Measurements from ENCODE around the gene TTC7B.
"Not testable (repeated sequence)": the region's sequence is repeated elsewhere in the genome, so short reads cannot be mapped to it uniquely, and the experiment has no call there.

The TTC7B gene

DNA sequence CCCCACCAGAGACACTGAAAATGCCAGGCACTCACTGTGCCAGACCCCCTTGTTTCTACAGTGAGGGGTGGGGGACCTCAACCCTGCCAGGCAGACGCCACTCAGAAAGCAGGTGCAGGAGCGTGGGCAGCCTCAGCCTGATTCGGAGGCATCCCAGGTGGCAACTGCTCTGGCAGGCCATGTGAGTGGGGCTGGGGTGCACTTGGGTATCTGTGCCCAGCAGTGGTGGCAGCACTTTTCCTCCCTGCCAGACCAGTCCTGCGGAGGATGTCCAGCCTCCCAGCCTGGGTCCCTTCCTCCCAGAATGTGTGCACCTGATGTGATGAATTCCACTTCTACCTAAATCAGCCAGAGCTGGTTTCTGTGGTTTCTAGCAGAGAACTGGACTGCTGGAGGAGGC, 13.4 kb upstream of the TTC7B start:
- DNase-seq = no peak

DNA sequence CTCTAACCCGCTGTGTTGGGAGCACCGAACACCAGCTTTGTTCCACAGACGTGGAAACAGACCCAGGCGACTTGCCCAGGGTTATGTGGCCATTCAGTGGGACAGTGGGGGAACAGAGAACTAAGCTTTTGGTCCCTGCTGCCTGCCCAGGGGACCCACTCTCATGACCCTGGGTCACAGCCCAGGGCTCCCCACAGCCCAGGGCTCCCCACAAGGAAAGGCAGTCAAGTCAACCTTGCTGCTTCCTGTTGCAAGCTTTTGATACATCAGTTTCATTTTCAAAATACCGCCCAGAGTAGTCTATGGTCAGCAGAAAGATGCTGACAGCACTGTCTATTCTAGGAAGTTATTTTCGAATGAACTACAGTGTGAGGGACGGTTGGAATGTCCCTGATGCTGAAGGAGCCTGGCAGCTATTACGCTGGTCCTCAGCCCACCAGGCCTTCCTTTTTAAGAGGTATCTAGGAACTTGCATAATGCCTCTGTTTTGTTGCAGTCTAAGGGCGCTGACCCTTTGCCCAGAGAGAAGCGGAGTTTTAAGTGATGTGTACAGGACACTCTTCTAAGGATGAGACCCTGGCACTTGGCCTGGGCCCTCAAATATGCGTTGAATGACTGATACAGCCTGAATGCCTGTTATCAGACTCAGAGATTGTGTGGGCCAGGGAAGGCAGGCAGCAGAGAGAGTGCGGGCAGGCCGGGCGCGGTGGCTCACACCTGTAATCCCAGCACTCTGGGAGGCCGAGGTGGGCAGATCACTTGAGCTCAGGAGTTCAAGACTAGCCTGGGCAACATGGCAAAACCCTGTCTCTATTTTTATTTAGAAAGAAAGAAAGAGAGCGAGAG, 12.6 kb upstream of the TTC7B start:
- DNase-seq = no peak

DNA sequence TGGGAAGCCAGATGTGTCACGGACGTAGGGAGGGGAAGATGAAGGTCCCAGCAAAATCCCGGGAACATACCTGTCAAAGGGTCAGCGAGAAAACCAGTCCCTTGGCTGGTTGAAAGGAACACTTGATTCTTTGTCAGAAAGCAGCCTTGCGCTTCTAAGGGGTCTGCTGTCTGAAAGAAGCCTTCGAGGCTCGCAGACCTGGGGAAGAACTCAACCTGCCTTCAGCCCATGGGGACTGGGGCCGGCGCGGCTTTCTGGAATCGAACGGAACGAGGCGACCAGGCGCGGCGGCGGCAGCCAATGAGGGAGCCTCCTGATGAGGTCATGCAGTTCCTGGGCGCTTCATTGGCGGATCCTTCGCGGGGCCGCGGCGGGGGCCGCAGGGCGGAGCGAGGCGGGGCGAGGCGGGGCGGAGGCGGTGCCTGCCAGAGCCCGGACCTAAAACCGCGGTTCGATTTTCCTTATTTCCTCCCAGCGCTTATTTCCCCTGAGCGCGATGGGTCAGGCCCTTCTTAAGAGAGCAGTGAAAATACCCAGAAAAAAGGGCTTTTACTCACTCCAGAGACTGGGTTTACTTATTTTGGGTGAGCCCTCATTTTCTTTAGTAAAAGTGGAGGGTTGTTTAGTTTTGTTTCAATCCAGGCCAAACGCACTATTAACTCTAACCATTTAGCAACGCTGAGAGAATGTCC, 11.8 kb upstream of the TTC7B start:
- DNase-seq = peak; percentile 46

DNA sequence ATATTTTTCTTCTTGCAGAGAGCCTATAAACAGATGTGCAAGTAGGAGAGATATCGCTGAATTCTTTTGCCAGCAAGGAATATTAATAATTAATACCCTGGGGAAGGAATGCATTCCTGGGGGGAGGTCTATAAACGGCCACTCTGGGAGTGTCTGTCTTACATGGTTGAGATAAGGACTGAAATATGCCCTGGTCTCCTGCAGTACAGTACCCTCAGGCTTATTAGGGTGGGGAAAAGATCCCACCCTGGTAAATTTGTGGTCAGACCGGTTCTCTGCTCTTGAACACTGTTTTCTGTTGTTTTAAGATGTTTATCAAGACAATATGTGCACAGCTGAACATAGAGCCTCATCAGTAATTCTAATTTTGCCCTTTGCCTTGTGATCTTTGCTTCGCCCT, 7.3 kb upstream of the TTC7B start:
- DNase-seq = not testable (repeated sequence)

DNA sequence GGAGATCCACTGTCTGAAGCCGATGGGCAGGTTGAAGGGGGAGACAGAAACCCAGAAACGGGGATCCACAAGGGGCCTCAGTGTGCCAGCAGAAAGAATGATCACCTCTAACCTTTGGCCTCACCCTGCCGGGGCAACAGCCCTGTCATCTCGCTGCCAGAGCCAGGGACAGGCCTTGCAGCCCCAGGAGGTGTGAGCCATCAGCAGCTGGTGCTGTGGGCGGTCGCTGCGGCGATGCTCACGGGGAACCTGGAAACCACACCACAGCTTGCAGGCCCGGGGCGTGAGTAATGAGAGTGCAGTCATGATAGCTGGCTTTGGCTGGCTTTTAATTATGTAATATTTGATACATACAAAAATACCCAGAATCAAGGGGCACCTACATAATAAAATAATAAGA, 4.7 kb upstream of the TTC7B start:
- DNase-seq = no peak

DNA sequence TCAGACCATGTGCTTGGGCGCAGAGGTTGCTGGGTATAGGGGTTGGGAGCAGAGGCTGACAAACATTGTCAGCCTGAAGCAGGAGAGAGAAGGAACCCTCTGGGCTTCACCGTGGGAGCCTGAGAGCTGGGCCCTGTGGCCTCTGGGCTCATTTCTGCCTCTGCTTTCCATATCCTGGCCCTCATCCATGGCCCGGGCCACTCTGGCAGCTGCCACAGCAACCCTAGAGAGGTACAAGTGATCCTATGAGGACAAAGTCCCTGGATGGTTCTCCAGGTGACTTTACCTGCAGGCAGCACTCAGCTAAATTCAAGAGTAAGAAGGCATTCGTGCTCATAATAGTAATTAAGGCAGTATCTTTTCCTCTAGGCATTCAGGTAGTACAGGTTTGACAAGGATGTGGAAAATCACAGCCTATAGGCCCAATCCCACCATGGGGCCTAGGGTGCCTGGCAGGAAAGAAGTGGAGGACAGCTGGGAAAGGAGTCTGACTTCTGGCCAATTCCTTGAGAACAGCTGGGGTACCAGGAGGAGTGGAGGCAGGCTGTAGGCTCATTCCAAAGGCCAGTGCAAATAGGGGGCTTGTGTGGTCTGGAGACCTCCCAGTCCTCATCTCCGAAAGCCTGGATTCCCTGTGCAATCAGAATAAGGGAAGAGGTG, 3.6 kb upstream of the TTC7B start:
- no peak for DNase-seq

DNA sequence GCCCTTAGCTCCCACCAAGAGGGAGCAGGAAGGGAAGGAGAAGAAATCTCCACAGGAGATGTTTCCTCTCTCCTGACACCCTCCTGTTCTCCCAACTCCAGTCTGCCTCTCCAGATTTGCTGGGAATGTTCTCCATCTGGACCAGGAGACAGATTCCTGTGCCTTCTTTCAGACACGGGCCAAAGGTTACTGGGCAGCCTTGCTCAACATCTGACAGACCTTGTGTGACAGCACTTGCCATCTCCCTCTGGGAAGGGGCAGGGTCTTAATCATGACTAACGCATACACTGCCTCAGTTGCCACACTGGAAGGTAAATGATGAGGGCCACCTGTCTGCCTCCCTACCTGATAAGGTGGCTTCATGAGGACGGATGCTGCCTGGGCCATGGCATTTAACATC, 2.5 kb upstream of the TTC7B start:
- DNase-seq = no peak

DNA sequence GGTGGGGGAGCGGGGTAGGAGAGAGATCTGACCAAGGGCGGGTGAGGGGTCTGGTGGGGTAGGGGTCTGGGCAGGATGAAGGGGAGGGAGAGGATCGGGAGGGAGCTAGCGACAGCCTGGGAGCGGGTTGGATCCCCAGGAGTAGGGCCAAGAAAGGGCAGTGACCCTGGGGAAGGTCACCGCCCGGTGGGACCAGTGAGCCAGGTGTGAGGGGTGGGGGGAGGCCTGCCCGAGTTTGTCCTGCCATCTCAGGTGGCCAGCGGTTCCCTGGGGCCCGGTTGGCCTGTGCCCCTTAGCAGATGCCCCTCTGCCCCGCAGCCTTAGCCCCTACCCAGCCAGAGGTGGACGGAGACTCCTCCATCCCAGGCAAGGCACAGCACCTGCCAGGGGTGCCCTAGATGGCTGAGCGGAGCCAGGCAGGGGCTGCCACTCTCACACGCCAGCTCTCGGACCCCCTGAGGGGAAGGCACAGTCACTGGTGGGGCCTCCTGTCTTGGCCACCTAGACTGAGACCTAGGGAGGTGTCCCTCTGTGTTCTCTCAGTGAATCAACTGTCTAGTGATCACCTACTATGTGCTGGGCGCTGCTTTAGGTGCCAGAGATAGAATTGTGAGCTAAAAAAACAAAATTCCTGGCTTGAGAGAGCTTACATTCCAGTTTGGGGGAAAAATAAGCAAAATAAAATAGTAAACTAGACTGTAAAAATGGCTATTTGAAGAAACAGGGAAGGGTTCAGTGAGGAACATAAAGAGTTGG, 629 bp upstream of the TTC7B start:
- no peak for DNase-seq

DNA sequence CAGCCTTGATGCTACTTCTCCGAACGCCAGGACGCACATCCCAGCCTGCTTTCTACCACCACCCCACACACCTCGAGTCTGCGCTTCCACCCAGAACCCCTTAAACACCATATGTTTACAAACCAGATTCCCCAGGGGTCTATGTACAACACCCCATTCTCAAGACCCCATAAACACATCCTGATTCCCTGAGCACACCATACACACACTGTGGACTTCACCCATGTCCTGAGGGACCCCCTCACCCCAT, 733 bp downstream of the TTC7B start:
- DNase-seq = no peak

DNA sequence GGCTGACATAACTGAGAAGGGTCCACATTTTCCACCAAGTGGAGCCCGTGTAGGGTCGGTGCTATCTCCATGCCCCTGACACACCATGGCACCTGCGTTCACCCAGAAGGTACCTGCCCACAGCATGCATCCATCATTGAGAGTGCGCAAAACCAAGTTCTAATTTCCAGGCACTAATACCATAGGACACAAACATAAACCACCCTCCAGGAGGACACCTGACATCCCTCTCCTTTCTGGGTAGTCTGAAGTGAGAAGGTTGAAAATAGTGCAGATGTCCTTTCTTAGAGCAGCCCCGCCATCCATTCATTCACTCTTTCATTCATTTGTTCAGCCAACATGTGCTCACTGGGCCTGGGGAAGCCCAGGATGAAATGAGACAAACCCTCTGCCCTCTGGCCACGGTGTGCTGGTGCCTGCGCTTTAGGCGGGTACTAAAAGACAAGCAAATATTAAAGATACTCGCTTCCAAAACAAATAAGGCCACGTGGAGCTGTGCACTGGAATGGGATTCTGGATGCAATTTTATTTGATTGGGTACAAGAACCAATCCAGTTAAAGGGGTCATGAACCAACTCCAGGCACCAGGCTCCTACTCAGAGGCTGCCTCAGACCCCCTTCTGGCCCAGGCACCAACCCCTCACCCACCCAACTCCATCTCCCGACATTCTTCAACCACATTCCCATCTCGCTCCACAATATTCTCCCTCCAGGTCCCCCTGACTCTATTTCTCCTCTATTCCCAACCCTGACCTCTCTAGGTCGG, 1.2 kb downstream of the TTC7B start:
- no peak for DNase-seq

DNA sequence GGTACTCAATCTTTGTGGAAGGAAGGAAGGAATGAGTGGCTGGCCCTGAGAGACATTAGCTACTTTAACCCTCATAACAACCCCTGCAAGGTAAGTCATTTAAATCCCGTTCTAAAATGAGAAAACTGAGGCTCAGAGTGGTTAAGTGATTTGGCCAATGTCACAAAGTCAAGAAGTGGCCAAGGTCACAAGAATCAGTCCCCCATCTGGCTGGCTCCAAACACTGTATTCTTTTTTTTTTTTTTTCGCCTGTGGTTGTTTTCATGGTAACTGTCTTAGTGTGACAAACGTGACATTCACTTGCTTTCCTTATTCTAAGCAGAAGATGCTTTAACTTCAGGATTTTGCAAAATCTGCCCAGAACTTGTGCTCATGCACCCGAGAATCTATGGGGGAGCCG, 2.8 kb downstream of the TTC7B start:
- no peak for DNase-seq

DNA sequence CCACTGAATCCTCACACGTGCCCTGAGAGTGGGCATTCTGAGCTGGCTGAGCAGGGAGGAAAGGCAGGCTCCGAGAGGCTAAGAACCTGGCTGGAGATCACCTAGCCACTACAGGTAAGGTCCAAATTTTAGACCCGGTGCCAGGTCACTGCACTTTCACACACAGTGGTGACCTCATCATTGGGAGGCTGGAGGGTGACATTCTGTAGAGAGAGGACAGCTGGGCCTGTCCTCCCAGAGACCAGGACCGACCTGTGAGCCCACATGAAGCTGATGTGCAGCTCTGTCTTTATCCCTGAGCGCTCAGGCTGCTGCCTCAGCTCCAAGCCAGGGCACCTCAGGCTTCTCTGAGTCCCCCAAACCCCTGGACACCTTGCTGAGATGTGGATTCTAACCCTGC, 4.1 kb downstream of the TTC7B start:
- DNase-seq = no peak

DNA sequence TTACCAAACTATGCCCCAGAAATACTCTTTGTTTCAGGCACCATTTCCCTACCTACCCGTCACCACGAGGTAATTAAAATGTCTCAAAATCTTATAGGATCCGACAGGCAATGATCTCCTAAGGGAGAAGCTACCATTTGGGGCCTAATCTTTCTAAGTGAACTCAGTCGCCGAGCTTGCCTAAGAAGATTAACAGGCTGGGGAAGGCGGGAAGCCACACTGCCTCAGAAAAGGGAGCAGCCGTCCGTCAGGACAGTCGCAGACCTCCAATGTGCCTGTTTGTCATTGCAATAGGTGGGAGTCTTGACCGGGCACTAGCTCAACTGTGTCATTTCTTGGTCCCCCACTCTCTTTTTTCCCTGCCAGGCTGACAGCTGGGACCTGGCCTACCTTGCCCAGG, 4.6 kb downstream of the TTC7B start:
- no peak for DNase-seq

DNA sequence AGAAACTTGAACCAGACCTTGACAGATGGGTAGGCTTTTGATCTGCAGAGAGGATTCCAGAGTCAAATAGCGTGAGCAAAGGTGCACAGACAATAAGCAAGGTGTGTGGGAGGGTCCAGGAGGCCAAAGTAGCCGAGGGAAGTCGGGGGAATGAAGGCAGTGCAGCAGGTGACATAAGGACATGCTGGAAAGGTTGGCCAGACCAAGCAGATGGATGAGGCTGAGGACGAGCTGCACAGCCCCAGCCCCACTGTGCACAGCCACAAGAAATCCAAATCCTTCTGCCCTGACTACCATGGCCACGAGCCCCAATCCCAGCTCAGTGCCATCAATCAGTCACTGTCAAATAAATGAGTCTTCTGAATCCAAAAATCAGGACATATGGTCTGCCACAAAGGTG, 5.4 kb downstream of the TTC7B start:
- no peak for DNase-seq

DNA sequence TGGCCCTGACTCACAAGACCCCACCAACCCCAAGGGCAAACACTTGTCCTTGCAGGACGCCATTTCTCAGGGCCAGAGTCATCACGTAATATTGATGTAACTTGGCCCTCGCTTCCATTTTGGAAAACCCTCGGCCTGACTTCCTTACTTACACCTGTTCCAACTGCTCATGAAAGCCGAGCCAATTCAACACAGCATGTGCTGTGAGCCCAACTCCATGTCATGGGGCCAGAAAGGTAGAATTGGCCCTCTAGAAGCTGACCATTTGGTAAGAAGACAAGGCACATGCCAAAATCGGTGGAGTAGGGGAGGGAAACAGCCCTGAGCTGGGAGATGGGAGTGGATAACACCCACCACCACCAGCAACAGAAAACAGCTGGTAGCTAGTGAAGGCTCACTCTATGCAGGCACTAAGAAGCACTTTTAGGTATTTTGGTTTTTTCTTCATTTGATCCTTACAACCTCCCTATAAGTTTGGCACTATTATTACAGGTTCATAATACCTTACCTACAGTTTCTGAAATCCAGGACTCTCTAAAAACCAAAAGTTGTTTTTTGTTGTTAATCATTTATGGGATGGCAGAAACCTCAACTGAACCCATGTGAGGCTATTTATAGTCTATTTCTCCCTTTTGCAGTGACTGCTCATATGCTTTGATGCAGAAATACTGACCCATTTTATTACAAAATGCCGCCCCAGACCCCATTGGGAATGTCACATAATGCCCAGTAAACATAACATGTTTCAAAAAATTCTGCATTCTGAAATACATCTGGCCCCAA, 6.5 kb downstream of the TTC7B start:
- no peak for DNase-seq

DNA sequence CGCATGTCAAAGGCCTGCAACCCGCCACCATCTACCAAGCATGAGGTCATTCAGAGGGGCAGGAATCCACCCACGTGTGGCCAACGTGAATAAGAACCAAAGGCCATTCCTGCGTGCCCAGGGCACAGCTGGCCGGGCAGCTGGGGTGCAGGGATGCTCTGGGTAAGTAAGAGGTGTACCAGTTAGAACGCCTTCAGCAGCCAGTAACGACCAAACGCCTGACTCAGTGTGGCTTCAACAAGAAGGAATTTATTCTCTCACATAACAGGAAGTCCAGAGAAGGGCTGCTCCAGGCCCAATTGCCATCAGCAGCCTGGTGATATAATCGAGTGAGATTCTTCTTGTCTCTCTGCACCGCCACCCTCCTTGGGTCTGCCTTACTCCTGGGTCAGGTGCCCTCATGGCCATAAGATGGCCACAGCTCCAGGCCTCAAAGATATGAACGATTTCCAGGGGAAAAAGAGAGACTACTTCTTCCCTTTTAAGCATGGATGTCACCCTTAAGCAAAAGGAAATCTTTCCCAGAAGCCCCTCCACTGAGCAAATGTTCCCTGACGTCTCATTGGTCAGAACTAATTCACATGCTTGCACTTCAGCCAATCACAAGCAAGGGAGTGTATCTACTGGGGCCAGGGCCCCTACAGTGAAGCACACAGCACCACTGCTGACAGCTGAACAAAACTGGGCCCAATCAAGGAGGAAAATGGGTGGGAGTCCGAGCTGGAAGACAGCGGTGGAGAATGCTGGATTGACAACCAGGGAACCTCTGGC, 7.3 kb downstream of the TTC7B start:
- DNase-seq = no peak

DNA sequence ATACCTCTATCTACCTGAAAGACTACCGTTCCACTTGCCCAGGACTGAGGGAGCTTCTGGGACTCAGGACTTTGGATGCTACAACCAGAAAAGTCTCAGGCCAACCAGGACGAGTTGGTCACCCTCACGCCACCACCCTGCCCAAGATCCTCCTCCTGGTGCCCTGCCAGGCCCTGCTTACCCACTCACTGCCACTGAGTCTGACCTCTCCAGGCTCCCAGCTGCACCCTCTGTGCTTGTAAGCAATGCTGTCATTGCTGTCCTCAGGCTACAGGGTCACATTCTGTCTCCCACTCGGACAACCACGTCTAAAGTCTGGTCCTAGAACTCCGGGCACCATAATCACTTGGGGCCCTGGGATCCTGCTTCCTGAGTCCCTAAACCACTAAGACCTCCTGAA, 9.2 kb downstream of the TTC7B start:
- DNase-seq = no peak

DNA sequence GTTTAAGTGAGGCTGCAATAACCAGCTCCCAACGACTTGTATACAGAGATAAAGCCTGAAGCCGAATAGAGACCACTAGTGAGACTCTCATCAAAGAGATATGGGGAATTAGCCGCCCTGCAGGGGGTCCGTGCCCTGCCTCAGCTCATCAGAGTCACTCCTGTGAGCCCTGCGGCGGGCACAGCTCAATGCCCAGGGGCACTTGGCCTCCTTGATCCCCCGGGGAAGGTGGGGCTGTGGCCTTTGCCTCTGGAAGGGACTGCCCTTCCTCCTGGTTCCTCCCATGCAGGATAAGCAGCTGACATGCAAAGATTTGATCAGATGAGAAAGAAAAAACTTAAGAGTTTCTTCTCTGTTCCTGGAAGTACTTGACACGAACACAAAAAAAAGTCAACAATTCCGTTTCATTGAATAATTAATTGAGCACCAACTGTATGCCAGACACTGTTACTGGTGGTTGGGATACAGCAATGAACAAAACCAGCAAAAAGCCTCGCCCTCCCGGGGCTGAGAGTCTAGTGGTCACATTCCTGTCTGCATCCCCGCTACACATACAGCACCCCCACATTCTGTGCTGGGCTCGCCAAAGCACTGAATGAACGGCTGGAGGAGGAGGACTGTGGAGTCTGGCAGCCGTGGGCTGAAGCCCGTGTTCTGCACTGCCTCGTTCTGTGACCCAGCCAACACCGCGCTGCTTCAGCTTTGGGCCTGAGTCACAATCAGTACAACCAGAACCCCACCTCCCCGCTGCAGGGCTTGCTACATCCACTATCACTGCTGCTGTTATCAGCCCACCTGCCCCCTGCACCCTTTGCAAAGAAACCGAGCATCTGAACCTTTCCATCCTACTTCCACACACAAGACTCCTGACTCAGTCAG, 10.3 kb downstream of the TTC7B start:
- no peak for DNase-seq

DNA sequence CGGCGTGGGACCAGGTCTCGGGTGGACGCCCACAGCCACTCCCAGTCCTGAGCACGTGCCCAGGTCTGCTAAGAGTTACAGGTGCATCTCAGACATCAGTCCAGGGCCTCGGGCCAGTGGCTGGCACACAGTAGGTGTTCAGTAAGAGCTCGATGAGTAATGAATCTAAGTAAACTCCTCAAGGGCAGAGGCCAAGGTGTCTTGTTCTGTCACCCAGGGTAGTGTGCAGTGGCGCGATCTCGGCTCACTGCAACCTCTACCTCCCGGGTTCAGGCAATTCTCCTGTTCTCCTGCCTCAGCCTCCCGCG, 11.2 kb downstream of the TTC7B start:
- no peak for DNase-seq

DNA sequence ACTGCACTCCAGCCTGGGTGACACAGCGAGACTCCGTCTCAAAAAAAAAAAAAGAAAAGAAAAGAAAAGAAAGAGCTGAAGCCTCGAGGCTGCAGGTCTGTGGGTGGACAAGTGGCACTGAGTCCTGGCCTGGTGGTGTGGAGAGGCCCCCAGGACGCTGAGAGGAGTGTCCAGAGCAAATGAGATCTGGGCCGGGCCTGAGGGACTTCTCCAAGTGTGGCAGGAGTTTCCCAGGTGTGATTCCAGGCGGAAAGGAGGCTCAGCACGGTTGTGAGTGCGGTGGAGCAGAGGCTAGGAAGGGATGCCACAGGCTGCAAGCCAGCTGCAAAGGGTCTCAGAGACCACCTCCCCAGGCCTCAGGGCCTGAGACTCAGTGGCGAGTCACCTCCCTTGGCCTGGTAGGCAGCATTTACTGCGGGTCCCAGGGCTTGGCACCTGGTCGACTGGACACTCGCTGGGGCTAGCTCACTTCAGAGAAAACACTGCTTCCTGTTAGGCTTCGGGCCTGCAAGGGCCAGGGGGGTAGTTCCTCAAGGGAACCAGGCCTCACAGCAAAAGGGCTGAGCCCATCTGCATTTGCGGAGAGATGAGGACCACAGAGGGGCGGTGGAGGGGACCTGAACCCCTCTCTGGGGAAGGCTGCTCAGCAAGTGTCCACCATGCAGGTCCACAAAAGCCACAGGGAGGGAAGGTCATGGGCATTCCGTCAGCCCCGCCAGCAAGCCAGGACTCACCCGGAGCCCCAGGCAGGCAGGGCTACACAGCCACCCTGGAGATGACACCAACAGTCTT, 11.7 kb downstream of the TTC7B start:
- no peak for DNase-seq

Measured in NCI-H1417 treated with DMSO at 0.1 percent for 48 hours (cell line).